RKO (cell line): ENCODE results near the gene ARHGAP22.

Experiments
- DNase-seq: peaks from one replicate; pipeline ENCODE4 v3.0.0-alpha.2; 2016; ENCODE audit warnings: low spot score

ARHGAP22 gene

DNA sequence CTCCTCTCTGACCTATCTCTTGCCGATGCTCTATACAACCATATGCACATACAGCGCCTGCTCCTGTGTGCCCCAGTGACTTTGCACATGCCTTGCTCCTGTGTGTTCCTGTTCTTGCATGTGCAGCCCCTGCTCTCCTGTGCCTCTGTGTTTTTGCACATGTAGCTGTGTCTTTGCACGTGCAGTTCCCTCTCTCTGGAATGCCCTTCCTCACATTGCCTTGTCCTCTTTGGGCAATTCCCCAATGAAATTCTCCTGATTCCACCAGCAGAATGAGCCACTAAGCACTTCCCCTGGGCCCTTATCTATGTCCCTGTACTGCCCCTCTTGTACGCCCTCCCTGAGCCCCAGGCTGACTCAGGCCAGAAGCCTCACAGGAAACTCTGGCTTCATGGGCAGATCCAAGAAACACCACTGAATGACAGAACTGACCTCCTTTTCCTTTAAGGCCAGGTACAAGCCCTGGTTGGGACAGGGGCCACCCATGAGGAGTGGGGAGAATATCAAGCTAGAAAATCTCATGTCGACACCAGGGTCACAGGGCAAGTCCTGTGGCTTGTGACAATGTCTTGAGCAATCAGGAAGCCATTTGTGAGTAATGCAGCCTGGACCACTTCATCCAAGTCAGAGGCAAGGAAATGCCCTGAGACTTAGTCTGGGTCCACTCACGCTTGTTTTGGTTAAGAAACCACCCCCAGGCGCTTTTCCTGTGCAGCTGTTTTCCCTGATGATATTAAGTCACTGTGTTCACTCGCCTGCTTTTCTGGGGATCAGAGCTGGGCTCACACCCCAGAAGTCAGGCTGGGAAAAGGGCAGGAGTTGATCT is 1.9 kb upstream of the ARHGAP22 start:
- DNase-seq, result peak; percentile 100

GRCh38 chr10:48605786-48606529 is 1.1 kb upstream of the ARHGAP22 start:
- DNase-seq, result peak; percentile 99

GRCh38 chr10:48604039-48604990 is 558 bp downstream of the ARHGAP22 start:
- peak; percentile 78 for DNase-seq

DNA sequence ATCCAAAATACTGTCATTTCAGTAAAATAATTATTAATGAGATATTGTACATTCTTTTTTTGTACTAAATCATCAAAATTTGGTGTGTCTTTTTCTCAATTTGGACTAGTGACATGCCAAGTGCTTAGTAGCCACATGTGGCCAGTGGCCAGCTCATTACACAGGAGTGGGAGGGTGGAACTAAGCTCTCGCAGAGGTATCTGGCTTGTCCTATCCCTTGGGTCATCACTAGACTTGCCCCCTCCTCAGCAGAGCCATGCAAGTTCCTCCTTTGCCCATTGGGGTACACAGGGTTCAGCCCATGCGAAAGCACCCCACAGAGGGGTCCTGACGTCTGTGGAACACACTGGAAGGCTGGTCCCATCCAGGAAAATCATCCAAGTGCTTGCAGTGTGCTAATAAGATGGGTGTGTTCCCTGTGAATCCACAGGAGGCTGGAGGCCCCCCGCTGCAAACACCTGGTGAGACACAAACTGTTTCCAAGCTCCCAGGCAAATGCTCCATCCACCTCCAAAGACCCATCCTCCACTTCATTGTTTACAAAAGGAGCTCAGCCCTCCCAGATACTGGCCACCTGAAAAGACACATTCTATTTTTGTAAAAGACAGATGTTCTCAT is 1.3 kb downstream of the ARHGAP22 start:
- DNase-seq, result peak; percentile 94

- peak; percentile 70 for DNase-seq
Observed at GRCh38 chr10:48602401-48603135, 2.3 kb downstream of the ARHGAP22 start.

GRCh38 chr10:48601789-48602188 is 3.1 kb downstream of the ARHGAP22 start:
- no peak for DNase-seq

- peak; percentile 51 for DNase-seq
Observed at GRCh38 chr10:48600645-48601505, 4.0 kb downstream of the ARHGAP22 start.

GRCh38 chr10:48599830-48600134 is 5.1 kb downstream of the ARHGAP22 start:
- DNase-seq, result peak; percentile 60

DNA sequence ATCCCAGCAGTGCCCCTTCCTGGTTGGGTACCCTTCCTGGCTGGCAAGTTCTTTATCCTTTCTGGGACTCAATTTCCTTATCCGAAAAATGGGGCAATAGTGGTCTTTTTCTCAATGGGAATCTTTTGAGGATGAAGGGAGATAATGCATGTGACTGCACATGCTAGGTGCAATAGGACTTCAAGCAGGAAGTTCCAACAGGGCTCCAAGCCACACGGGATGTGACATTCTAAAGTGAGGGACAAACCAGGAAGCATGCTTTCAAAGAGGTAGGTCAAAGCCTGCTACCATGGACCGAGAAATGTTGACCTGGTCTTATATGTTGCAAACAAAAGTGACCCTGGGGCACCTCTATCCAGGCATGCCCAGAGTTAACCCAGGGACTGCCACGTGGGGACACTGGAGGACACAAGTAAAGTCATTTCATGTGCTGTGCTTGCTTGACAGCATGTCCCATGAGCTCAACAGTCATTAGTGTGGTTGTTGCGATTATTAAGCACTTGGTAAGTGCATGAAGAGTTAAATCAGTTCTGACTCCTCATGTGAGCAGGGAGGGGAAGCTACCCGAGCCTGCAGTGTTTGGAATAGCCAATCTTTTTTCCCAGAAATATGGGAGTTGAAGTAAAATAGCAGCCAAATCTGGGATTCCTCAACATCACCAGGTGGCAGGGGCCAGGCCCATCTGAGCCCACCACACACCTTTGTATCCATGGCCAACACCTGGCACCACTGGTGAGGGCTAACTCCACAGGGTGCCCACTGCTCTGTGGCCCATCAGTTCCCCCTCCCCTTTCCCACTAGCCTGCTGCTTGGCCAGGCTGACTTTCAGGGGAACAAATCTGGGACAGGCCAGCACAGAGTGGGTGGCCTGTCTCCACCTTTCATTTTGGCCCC is 5.7 kb downstream of the ARHGAP22 start:
- no peak for DNase-seq

DNA sequence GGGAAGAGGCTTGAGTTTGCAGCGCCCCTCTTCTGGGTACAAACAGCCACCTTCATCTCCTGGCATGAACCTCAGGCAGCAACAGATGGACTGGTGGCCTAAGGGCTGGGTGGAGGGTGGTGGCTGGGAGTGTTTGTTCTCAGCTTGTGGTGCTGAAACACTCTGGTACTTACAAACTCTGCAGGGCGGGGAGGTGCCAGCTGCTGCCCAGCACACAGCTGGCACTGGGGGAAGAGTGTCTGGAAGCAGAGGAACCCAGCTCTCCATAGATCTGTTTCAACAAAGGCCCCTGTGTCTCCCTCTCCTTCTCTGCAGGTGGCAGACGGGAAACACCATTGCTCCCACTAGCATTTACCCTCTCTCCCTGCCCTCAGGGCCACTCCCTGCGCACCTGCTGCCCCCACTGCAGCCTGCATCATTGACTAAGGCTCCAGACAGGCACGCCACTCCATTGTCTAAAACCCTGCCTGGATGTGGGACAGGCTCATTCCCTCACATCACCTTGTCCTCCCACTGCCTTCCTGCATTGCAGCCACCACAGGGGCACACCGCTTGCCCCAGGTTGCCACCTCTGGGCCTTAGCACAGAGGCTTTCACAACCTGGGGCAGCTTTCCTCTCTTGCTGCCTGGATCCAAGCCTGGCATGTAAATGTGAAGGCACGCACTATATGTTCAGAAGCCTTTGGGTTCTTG is 6.5 kb downstream of the ARHGAP22 start:
- no peak for DNase-seq

DNA sequence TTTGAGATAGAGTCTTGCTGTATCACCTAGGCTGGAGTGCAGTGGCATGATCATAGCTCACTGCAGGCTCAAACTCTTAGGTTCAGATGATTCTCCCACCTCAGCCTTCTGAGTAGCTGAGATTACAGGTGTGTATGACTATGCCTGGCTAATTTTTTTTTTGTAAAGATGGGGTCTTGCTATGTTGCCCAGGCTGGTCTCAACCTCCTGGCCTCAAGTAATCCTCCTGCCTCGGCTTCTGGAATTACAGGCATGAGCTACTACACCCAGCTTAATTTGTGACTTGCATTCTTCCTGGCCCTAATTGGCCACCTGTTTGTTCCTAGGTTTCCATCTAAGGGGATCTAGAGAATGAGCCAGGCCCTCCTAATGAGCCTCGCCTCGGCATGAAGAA is 9.3 kb downstream of the ARHGAP22 start:
- no peak for DNase-seq

DNA sequence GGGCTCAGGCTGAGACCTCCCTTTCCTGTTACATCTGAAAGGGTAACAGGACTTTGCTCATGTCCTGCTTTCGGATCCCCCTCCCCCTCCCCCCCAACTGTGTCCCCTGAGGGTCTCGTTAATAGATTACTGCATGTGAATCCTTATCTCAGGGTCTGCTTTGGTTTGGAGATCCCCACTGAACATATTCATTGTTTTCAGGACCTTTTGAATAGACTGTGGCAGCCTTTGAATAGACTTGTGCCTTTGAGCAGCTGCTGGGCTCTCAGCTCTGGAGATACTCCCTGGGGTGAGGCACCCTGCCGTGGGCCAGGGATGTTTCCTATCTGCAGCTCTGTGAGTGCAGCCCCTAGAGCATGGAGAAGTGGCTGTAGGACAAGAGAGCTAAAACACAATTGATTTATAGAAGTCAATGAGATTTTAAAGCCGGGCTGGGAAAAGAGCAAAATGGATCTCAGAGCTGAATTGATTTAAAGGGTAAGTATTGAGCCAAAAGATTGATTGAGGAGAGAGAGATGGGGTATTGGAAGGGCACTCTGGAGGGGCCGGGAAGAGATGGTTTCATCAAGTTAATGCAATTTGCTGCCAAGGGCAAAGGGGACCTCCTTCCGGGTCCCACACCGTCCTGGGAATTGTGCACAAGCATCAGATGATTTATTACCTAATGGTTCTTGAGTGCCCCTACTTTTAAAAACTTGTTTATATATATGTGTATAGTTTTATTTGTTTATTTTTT is 9.9 kb downstream of the ARHGAP22 start:
- DNase-seq, result no peak

DNA sequence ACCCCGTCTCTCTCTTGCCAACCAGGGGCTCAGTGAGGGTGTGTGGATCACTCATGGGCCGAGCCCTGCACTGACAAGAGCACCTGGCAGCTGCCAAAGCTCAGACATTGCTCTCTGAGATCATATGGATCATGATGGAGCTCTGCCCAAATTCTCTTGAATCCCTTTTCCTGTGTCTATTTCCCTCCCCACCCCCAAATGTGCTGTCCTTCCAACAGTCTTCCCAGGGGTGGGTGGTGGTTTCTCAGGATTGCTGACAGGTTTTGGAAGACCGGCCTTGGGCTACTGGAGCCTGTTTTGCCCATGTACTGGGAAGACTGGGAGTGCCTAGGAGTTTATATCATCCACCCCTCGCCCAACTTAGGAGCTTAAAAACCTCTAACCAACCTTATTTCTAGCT is 10.5 kb downstream of the ARHGAP22 start:
- DNase-seq, result no peak

- no peak for DNase-seq
Observed at GRCh38 chr10:48592346-48592745, 12.5 kb downstream of the ARHGAP22 start.

DNA sequence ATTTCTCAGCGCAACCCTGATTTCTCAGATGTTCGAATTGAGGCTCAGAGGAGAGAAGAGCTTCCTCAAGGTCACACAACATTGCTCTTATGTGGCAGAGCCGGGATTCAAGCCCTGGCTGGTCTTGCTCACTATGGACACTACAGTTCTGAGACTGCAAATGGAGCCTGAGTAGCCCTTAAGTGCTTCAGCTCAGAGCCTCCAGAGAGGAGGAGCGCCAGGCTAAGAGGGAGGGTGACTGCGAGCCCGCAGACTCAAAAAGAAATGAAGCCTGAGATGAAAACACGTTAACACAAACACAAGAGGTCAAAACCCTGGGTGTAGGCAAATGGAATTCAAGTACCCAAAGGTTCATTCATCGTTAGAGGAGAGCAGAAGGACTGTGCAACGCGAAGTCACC is 13.9 kb downstream of the ARHGAP22 start:
- no peak for DNase-seq

- no peak for DNase-seq
Observed at GRCh38 chr10:48589266-48589665, 15.6 kb downstream of the ARHGAP22 start.

- DNase-seq, result no peak
Observed at GRCh38 chr10:48587819-48588218, 17.1 kb downstream of the ARHGAP22 start.

- DNase-seq, result no peak
Observed at GRCh38 chr10:48587101-48587500, 17.8 kb downstream of the ARHGAP22 start.
